ENCODE measurements around the gene ITLN1.
A peak's percentile ranks its signal among the peaks of the same experiment; 100 is the strongest.

DNA sequence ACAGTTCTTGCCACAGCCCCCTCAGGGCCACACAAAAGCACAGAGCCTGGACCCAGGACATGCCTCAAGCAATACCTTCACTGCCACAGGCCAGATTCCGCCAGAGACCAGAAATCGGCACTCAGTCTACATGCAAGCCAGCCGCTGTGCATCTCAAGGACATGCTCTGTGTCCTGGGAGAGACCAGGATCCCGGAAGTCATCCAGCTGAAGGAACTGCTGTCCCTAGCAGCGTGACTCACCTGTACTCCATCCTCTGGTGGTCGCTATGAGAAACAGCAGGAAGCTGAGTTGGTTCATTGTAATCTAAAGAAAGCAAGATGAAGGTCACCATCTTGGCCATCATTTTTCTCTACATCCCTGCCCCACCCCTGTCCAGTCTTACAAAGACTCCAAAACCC lies 401 bp downstream of the ITLN1 start:
- peak; percentile 36 to 70 (median 60) for TF ChIP-seq CTCF (optimal IDR thresholded peaks at IDR 0.05 in 1 of 3, IDR thresholded peaks at IDR 0.05 in 1 of 3, conservative IDR thresholded peaks at IDR 0.05 in 1 of 3; ENCODE audit: extremely low read depth in 1 of 3, insufficient read depth in 2 of 3, low read length in 3 of 3)
- no peak for TF ChIP-seq EZH2 (IDR thresholded peaks at IDR 0.05; ENCODE audit: low read length)

Data from keratinocyte (primary cell).